ENCODE results near the gene ANKS3. TPM values are rescaled to one million over a fixed set of nuclear protein-coding genes. Genes with fewer than 3 reads are reported as not detected.

Gene ANKS3
- total RNA-seq, result 10 to 100 TPM; 31.5 to 37.0 TPM
- 1 to 10 TPM; 4.3 to 9.0 (median 4.5) TPM for polyA plus RNA-seq
- total RNA-seq, result 25.5 to 40.2 (median 33.3) reads per million in 6 experiments

- peak within 1 kb of the TSS; percentile 86 to 95 (median 94) for H3K27ac Mint-ChIP-seq
- peaks cover 0 to 12% (median 2%) of the 10 kb centered on the region in 3 donors for H3K36me3 Mint-ChIP-seq
- H3K9me3 Mint-ChIP-seq, result no peaks in the 10 kb centered on the region
- ATAC-seq (peak; percentile 77 to 78), DNase-seq (peak; percentile 67 to 87 (median 82))
- H3K27me3 Mint-ChIP-seq, result no peaks in the 10 kb centered on the region
- H3K4me1 Mint-ChIP-seq, result peaks cover 10 to 23% (median 18%) of the 10 kb centered on the region in 4 donors
- H3K4me3 Mint-ChIP-seq, result peak within 1 kb of the TSS; percentile 87 to 95 (median 92)
- POLR2A ChIA-PET, result interaction anchor here (0.8 to 3.9 kb wide), 19 partner anchors 10 to 462 kb away, joined by 3 to 60 read pairs (median 5); partner anchors contain the start of genes CDIP1, GLYR1, MGRN1 and NUDT16L1
Observed at GRCh38 chr16:4734063-4734729, at the start of gene ANKS3, which contains the start of gene DNAAF8. TSS of gene ANKS3 (minus strand) at chr16:4734271. CDS start at chr16:4730149, 4,122 bp downstream. TSS of gene DNAAF8 (plus strand) at chr16:4734537. CDS start at chr16:4736515, 1,978 bp downstream.

DNA sequence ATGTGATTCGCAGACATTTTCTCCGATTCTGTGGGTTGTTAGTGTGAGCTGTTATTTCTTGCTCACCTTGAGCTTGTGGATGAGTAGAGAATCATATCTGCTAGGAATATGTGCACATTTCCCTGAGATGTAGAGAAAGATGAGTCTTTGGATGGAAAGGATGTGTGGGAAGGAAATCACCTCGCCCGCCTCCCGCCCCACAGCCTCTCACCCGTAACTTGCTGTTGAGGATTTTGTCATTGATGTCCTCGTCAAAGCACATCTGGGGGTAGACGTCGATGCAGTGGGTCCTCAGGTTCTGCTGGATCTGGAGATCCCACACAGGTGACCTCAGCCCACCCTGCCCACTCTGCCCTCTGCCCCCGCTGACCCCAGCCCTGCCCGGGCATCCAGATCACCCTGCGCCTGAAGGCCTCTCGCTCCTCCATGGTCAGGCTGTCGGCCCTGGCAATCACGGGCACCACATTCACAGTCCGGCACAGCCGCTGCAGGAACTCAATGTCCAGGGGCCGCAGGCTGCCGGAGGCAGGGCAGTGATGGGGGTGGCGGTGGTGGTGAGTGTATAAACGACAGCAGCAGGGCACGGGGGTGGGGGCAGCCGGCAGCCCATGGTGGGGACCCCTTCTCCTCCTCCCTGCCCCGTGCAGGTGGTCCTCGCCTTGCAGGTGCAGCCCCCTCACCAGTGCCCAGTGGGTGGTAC, 49.3 kb upstream of the ANKS3 start:
- Mint-ChIP-seq H3K27me3 (no peaks in the 10 kb centered on the region), H3K4me3 (no peak overlapping the region), H3K36me3 (no peaks in the 10 kb centered on the region), H3K27ac (peak overlapping the region in 2 of 10 donors; percentile 7 to 24), H3K4me1 (no peaks in the 10 kb centered on the region), H3K9me3 (no peaks in the 10 kb centered on the region)
- ATAC-seq (no peak), DNase-seq (no peak)
- POLR2A ChIA-PET, result no interaction called here

- POLR2A ChIA-PET, result no interaction called here
- Mint-ChIP-seq H3K4me1 (no peaks in the 10 kb centered on the region), H3K27ac (no peak overlapping the region), H3K4me3 (no peak overlapping the region), H3K27me3 (no peaks in the 10 kb centered on the region), H3K36me3 (no peaks in the 10 kb centered on the region), H3K9me3 (no peaks in the 10 kb centered on the region)
- ATAC-seq (no peak), DNase-seq (no peak)
Observed at GRCh38 chr16:4780235-4780634, 46.2 kb upstream of the ANKS3 start.

DNA sequence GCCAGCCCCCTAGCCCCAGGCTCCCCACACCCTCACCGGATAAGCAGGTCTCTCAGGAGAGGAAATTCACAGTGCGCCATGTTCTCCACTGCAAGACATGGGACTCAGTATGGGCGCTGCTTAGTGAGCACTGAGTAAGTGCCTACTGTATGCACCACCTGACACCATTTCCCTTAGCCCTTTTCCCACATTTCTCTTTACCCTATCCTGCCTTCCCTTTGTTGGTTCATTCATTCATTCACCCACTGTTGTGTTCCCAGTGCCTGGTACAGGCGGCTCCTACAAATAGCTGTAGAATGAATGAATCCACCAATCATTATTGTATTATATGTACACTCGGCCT, 44.0 kb upstream of the ANKS3 start:
- no peaks in the 10 kb centered on the region for H3K36me3 Mint-ChIP-seq
- DNase-seq, result no peak
- no peaks in the 10 kb centered on the region for H3K9me3 Mint-ChIP-seq
- POLR2A ChIA-PET, result no interaction called here
- ATAC-seq, result no peak
- no peaks in the 10 kb centered on the region for H3K27me3 Mint-ChIP-seq
- H3K4me1 Mint-ChIP-seq, result no peaks in the 10 kb centered on the region
- no peak overlapping the region for H3K4me3 Mint-ChIP-seq
- no peak overlapping the region for H3K27ac Mint-ChIP-seq

DNA sequence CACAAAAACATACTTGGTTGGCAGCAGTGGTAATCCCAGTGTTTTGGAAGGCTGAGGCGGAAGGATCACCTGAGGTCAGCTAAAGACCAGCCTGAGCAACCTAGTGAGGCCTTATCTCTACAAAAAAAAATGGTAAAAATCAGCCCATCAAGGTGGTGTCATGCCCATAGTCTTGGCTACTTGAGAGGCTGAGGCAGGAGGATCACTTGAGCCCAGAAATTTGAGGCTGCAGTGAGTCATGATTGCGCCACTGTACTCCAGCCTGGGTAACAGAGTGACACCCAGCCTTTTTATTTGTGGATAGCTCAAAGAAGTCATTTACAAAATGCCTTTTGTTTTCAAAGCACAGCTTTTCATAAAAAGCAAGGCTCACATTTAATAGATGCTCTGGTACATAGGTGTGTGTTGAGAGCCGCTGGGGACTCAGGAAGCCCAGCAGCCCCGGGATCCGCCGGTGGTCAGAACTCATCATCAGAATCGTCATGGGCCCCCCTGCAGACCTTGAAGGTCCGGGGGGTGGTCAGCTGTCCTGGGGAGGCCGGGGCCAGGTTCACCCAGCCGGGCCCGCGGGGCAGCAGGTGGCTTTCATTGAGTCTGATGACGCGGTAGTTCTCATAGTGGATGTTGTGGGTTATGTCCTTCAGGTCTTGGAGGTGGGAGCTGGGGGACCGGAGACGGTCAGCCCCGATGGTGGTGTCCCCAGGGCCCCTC, 43.4 kb upstream of the ANKS3 start:
- Mint-ChIP-seq H3K4me1 (no peaks in the 10 kb centered on the region), H3K4me3 (no peak overlapping the region), H3K36me3 (no peaks in the 10 kb centered on the region), H3K9me3 (no peaks in the 10 kb centered on the region), H3K27ac (no peak overlapping the region), H3K27me3 (no peaks in the 10 kb centered on the region)
- no peak for DNase-seq
- POLR2A ChIA-PET, result no interaction called here
- ATAC-seq, result no peak

DNA sequence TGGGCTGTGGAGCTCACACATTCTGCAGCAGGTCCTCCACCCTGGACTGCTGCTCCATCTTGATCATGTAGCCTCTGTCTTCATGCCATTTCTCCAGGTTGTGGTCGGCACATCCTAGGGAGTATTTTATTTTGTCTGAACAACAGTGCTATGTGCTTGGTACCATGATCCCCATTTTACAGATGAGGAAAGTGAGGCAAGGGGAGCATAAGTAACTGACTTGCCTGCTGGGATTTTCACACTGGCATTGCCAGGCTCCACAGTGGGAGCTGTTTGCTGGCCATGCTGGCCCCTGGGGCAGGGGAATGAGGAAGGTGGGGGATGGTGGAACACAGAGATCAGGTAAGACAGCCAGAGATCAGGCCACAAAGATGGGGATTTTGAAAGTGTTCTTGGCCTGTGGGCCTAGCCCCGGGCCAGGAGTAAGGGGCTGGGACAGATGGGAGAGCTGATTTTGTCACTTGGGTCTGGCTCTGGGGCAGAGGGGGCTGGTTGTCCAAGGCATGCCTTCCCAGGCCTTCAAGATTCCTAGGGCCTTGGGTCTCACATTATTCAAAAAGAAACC, 42.2 kb upstream of the ANKS3 start:
- POLR2A ChIA-PET, result interaction anchor here (0.6 kb wide), 1 partner anchor 217 kb away, joined by 7 read pairs; no protein-coding TSS in a partner anchor
- Mint-ChIP-seq H3K4me1 (no peaks in the 10 kb centered on the region), H3K36me3 (no peaks in the 10 kb centered on the region), H3K27ac (peak overlapping the region in 1 of 10 donors; percentile 27), H3K27me3 (no peaks in the 10 kb centered on the region), H3K9me3 (no peaks in the 10 kb centered on the region), H3K4me3 (no peak overlapping the region)
- ATAC-seq (no peak), DNase-seq (no peak)

DNA sequence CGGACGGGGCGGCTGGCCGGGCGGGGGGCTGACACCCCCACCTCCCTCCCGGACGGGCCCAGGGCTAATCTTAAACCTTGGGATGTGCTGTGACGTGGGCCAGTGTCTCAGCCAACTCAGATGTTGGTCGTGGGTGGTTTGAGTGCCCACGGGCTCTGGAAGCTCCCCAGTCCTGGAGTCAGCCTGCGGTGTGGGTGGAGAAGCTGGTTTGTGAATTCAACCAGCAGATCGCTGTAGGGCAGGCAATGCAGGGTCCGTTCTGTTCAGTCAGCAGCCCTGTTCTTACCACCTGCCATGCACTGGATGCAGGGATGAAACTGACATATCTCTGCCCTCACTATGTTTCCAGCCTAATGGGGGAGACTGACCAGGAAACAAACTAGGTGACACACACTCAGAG, 40.9 kb upstream of the ANKS3 start:
- H3K9me3 Mint-ChIP-seq, result no peaks in the 10 kb centered on the region

GRCh38 chr16:4772351-4772750, 38.3 kb upstream of the ANKS3 start:
- H3K4me1 Mint-ChIP-seq, result peaks cover 9 to 17% (median 14%) of the 10 kb centered on the region in 4 donors
- ATAC-seq, result no peak
- H3K9me3 Mint-ChIP-seq, result no peaks in the 10 kb centered on the region
- no peak overlapping the region for H3K4me3 Mint-ChIP-seq
- no peak overlapping the region for H3K27ac Mint-ChIP-seq
- DNase-seq, result no peak
- no peaks in the 10 kb centered on the region for H3K27me3 Mint-ChIP-seq
- no peaks in the 10 kb centered on the region for H3K36me3 Mint-ChIP-seq
- POLR2A ChIA-PET, result interaction anchor here (0.6 to 1.6 kb wide), 3 partner anchors 14 to 156 kb away, joined by 4 to 8 read pairs (median 5); no protein-coding TSS in a partner anchor

More for the DNA sequence above, 40.9 kb upstream of the ANKS3 start:
- POLR2A ChIA-PET, result no interaction called here
- Mint-ChIP-seq H3K36me3 (no peaks in the 10 kb centered on the region), H3K27me3 (no peaks in the 10 kb centered on the region), H3K27ac (no peak overlapping the region), H3K4me1 (no peaks in the 10 kb centered on the region), H3K4me3 (no peak overlapping the region)
- no peak for DNase-seq
- ATAC-seq, result no peak

DNA sequence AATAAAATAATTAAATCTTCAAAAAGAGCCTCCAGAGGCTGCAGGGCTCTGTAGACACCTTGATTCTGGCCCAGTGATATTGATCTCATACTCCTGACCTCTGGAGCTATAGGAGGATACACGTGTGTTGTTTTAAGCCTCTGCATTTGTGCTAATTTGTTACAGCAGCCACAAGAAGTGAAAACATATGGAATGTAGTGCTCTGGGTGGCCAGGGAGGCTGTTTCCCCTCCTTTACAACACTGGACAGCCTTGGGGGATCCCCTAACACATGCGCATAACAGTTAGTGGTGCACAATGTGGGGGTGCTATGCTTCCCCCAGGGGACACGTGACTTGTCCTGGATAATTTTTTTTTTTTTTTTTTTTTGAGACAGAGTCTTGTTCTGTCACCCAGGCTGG, 37.6 kb upstream of the ANKS3 start:
- Mint-ChIP-seq H3K9me3 (no peaks in the 10 kb centered on the region), H3K27ac (no peak overlapping the region), H3K4me3 (no peak overlapping the region), H3K4me1 (peaks cover 9 to 18% (median 17%) of the 10 kb centered on the region in 4 donors), H3K27me3 (no peaks in the 10 kb centered on the region), H3K36me3 (no peaks in the 10 kb centered on the region)
- no peak for DNase-seq
- POLR2A ChIA-PET, result interaction anchor here (1.0 to 1.1 kb wide), 2 partner anchors 37 to 155 kb away, joined by 3 to 5 read pairs; partner anchors contain the start of genes ANKS3 and DNAAF8
- ATAC-seq, result no peak

GRCh38 chr16:4769306-4769638, 35.2 kb upstream of the ANKS3 start:
- DNase-seq (no peak), ATAC-seq (no peak)
- Mint-ChIP-seq H3K9me3 (no peaks in the 10 kb centered on the region), H3K27ac (peak overlapping the region; percentile 3 to 96 (median 93)), H3K27me3 (no peaks in the 10 kb centered on the region), H3K4me1 (peaks cover 15 to 36% (median 30%) of the 10 kb centered on the region in 4 donors), H3K36me3 (peaks cover 0 to 6% (median 0%) of the 10 kb centered on the region in 3 donors), H3K4me3 (peak overlapping the region; percentile 53 to 95 (median 90))
- POLR2A ChIA-PET, result interaction anchor here (1.7 to 5.8 kb wide), 2 partner anchors 33 to 34 kb away, joined by 10 to 60 read pairs; partner anchors contain the start of genes ANKS3, DNAAF8 and ROGDI

DNA sequence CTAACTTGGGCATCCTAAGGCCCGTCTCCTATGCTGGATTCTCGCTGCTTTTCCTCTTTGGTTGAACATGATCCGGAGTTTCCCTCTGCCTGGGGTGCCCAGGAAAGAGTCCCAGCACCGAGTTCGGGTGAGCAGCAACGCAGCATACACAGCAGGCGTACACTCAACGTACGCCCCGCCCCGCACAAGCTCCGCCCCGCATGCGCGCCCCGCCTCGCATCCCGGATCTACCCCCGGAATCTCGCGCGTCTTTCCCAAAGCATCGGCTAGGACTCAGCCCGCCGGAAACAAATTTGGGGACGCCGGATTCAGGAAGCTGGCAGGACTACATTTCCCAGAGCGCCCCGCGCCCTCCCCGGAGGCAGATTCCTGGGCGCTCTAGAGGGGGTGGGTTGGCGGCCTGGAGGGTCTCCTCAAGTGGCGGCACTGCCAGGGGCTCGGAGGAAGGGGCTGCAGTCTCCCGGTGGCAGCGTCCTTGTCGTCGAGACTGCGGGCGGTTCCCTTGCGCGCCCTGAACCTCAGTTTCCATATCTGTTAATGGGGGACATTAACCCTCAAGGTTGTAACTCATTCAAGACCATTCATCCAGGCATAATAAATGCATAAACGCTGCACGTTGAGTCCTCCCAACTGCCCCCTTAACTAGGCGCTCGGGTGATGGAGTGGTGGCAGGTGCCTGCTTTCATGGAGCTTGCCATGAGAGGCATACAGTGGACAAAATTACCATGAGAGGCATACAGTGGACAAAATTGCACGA, 34.7 kb upstream of the ANKS3 start:
- ATAC-seq (peak; percentile 54 to 65), DNase-seq (peak; percentile 66 to 90 (median 73))
- Mint-ChIP-seq H3K36me3 (peaks cover 0 to 11% (median 0%) of the 10 kb centered on the region in 3 donors), H3K4me3 (peak overlapping the region; percentile 88 to 95 (median 92)), H3K4me1 (peaks cover 15 to 40% (median 30%) of the 10 kb centered on the region in 4 donors), H3K27me3 (no peaks in the 10 kb centered on the region), H3K9me3 (no peaks in the 10 kb centered on the region), H3K27ac (peak overlapping the region; percentile 79 to 96 (median 94))
- POLR2A ChIA-PET, result interaction anchor here (0.6 to 5.8 kb wide), 11 partner anchors 22 to 486 kb away, joined by 3 to 60 read pairs (median 4); partner anchors contain the start of genes ANKS3, DNAAF8, NUDT16L1 and ROGDI

Data from naive thymus-derived CD8-positive, alpha-beta T cell (primary cell).